ENCODE results near the gene PKNOX2. TPM values are rescaled to one million over a fixed set of nuclear protein-coding genes. Genes with fewer than 3 reads are reported as not detected.

Gene PKNOX2
- total RNA-seq, 6 experiments from 2014 or later = 0.10 TPM; not detected in 5

DNA sequence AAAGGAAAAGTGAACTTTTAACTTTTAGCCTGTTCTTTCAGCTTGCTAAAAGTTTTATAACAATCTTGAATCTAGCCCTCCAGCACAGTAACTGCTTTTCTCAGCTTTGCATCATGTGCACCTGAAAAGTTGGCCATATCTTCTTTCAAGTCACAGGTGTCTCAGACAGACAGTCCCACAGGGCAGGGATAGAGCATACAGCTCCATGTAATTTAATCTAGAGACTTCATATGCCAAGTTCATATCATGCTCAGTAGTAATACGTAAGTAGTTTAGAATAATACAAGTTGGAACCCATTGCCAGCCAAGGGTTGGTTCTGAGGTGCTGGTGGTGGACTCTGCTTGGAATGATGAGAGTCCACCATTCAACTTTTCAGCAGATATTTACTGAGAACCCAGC is 68.6 kb downstream of the PKNOX2 start:
- Mint-ChIP-seq H3K36me3 (ENCODE audit: low read depth) (no peaks in the 10 kb centered on the region), H3K27me3 (ENCODE audit: insufficient read depth) (peaks cover 38% of the 10 kb centered on the region), H3K27ac (no peak overlapping the region), H3K4me3 (no peak overlapping the region), H3K9me3 (no peaks in the 10 kb centered on the region; the same call in 1 of the 2 replicates), H3K4me1 (ENCODE audit: low read depth) (no peaks in the 10 kb centered on the region)
- DNase-seq = no peak
- TF ChIP-seq, protein P1, sequence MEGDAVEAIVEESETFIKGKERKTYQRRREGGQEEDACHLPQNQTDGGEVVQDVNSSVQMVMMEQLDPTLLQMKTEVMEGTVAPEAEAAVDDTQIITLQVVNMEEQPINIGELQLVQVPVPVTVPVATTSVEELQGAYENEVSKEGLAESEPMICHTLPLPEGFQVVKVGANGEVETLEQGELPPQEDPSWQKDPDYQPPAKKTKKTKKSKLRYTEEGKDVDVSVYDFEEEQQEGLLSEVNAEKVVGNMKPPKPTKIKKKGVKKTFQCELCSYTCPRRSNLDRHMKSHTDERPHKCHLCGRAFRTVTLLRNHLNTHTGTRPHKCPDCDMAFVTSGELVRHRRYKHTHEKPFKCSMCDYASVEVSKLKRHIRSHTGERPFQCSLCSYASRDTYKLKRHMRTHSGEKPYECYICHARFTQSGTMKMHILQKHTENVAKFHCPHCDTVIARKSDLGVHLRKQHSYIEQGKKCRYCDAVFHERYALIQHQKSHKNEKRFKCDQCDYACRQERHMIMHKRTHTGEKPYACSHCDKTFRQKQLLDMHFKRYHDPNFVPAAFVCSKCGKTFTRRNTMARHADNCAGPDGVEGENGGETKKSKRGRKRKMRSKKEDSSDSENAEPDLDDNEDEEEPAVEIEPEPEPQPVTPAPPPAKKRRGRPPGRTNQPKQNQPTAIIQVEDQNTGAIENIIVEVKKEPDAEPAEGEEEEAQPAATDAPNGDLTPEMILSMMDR (IDR thresholded peaks at IDR 0.05) = no peak

GRCh38 chr11:125233736-125234275 is 69.3 kb downstream of the PKNOX2 start:
- Mint-ChIP-seq H3K4me3 (no peak overlapping the region), H3K27me3 (ENCODE audit: insufficient read depth) (peaks cover 36% of the 10 kb centered on the region), H3K27ac (no peak overlapping the region), H3K9me3 (no peaks in the 10 kb centered on the region; the same call in 1 of the 2 replicates), H3K36me3 (ENCODE audit: low read depth) (no peaks in the 10 kb centered on the region), H3K4me1 (ENCODE audit: low read depth) (no peaks in the 10 kb centered on the region)
- DNase-seq = no peak
- TF ChIP-seq, protein P1 (IDR thresholded peaks at IDR 0.05) = no peak

GRCh38 chr11:125235071-125235471 is 70.5 kb downstream of the PKNOX2 start:
- Mint-ChIP-seq H3K27ac (no peak overlapping the region), H3K4me1 (ENCODE audit: low read depth) (no peaks in the 10 kb centered on the region), H3K27me3 (ENCODE audit: insufficient read depth) (peaks cover 42% of the 10 kb centered on the region), H3K4me3 (no peak overlapping the region), H3K9me3 (no peaks in the 10 kb centered on the region; the same call in 1 of the 2 replicates), H3K36me3 (ENCODE audit: low read depth) (no peaks in the 10 kb centered on the region)
- DNase-seq = no peak
- TF ChIP-seq, protein P1 (IDR thresholded peaks at IDR 0.05) = no peak

- no peaks in the 10 kb centered on the region for H3K4me1 Mint-ChIP-seq (ENCODE audit: low read depth)
- no peak for DNase-seq
- H3K9me3 Mint-ChIP-seq = no peaks in the 10 kb centered on the region; the same call in 1 of the 2 replicates
- H3K4me3 Mint-ChIP-seq = no peak overlapping the region
- peaks cover 35% of the 10 kb centered on the region for H3K27me3 Mint-ChIP-seq (ENCODE audit: insufficient read depth)
- TF ChIP-seq, protein P1 (IDR thresholded peaks at IDR 0.05) = no peak
- H3K27ac Mint-ChIP-seq = no peak overlapping the region
- no peaks in the 10 kb centered on the region for H3K36me3 Mint-ChIP-seq (ENCODE audit: low read depth)
Measured at GRCh38 chr11:125236072-125236825, 71.7 kb downstream of the PKNOX2 start.

GRCh38 chr11:125239585-125240560 is 75.3 kb downstream of the PKNOX2 start:
- TF ChIP-seq, protein P1 (IDR thresholded peaks at IDR 0.05) = no peak
- Mint-ChIP-seq H3K36me3 (ENCODE audit: low read depth) (no peaks in the 10 kb centered on the region), H3K27ac (no peak overlapping the region), H3K4me1 (ENCODE audit: low read depth) (no peaks in the 10 kb centered on the region), H3K4me3 (no peak overlapping the region), H3K9me3 (no peaks in the 10 kb centered on the region; the same call in 1 of the 2 replicates), H3K27me3 (ENCODE audit: insufficient read depth) (peaks cover 33% of the 10 kb centered on the region)
- no peak for DNase-seq

Data from HFFc6 (cell line).